Metanephros (tissue), 2 donors: ENCODE data around the gene KLHL11. TPM values are rescaled to one million over a fixed set of nuclear protein-coding genes. Genes with fewer than 3 reads are reported as not detected.

ENCODE experiments used
- small RNA-seq: library from RNA; depleted of rRNA; stranded (forward); fragments of <200 nt; gene quantifications from one replicate; pipeline ENCODE3, GENCODE V24; 2014; ENCODE audit warnings: low replicate concordance
- total RNA-seq: library from RNA; depleted of rRNA; stranded (reverse); fragments of >200 nt; gene quantifications from one replicate; pipeline ENCODE4 v1.2.3, GENCODE V29; 2014

The KLHL11 gene, protein sequence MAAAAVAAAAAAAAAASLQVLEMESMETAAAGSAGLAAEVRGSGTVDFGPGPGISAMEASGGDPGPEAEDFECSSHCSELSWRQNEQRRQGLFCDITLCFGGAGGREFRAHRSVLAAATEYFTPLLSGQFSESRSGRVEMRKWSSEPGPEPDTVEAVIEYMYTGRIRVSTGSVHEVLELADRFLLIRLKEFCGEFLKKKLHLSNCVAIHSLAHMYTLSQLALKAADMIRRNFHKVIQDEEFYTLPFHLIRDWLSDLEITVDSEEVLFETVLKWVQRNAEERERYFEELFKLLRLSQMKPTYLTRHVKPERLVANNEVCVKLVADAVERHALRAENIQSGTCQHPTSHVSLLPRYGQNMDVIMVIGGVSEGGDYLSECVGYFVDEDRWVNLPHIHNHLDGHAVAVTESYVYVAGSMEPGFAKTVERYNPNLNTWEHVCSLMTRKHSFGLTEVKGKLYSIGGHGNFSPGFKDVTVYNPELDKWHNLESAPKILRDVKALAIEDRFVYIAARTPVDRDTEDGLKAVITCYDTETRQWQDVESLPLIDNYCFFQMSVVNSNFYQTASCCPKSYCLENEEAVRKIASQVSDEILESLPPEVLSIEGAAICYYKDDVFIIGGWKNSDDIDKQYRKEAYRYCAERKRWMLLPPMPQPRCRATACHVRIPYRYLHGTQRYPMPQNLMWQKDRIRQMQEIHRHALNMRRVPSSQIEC
- total RNA-seq: 38.2 TPM

DNA sequence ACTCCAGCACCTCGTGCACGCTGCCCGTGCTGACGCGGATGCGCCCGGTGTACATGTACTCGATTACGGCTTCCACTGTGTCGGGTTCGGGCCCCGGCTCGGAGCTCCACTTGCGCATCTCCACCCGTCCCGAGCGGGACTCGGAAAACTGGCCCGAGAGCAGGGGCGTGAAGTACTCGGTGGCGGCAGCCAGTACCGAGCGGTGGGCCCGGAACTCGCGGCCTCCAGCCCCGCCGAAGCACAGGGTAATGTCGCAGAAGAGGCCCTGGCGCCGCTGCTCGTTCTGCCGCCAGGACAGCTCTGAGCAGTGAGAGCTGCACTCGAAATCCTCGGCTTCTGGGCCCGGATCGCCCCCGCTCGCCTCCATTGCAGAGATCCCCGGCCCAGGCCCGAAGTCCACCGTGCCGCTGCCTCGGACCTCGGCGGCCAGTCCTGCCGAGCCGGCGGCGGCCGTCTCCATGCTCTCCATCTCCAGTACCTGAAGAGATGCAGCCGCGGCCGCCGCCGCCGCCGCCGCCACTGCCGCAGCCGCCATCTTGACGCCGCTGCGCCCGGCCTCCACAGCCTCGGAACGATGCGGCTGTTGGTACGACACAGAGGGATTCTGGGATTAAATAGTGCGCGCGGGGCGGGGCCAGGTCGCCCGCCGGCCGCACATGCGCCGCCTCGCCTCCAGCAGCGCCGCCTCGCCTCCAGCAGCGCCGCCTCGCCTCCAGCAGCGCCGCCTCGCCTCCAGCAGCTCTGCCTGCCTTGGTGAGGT, at the start of gene KLHL11:
KLHL11 (minus strand) TSS at position 588 of the 760 bp plus-strand sequence; CDS start at position 535, 53 bp downstream.

DNA sequence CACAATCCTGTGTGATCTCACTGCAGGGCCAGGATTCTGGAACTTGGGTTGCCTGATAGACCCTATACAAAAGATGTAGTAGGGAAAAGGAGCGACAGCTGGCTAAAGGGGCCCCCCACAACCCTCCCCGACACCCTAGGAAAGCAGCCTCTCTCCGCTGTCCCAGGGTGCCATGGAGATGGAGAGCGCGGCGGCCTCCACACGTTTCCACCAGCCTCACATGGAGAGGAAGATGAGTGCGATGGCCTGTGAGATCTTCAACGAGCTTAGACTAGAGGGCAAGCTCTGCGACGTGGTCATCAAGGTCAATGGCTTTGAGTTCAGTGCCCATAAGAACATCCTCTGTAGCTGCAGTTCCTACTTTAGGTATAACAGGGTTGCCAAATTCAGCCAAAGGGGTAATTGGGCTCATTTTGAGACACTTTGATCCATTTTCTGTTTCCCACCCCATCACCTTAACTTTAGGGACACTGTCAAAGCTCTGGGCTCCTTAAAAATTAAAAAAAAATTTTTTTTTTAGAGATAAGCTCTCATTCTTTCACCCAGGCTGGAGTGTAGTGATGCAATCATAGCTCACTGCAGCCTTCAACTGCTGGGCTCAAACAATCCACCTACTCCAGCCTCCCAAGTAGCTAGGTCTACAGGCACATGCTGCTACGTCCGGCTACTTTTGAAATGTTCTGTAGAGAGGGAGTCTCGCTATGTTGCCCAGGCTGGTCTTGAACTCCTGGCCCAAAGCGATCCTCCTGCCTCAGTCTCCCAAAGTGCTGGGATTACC, 27.3 kb downstream of the KLHL11 start, which contains the start of gene KLHL10:
KLHL10 (plus strand) TSS at position 65 of the 778 bp plus-strand sequence; CDS start at position 173, 108 bp downstream.

DNA sequence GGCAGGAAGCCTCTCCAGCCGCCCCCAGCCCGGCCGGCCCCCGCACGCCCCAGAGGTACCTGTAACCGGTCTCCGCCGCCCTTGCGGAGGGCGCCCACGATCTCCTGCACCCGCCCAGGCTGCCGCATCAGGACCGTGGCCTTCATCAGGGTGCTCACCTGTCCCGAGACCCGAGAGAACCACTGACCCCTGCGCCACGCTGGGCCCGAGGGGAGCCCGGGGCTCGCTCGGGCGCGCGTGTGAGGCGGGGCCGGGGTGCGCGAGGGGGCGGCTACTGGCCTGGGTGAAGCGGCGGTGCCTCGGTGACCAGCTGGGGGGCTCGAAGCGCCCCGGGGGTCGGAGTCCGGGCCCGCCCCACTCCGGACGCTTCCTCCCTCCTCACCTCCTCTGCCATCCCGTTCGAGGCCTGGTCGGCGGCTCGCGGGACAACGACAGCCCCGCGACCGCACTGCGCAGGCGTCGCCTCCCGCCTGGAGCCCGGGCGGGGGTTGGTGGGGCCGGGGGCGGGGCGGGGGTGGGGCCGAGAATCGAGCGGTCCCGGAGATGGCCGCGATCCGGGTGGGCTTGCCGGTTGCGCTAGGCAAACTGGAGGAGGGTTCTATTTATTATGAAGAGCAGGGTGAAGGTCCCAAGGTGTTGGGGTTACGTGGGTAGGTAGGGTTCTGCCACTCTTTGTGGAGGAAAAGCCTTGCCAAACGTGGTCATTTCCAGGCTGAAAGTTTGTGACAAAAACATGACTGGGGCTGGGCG, 29.2 kb downstream of the KLHL11 start, which contains the start of gene NT5C3B:
NT5C3B (minus strand) TSS at position 433 of the 750 bp plus-strand sequence; CDS start at position 394, 39 bp downstream.

DNA sequence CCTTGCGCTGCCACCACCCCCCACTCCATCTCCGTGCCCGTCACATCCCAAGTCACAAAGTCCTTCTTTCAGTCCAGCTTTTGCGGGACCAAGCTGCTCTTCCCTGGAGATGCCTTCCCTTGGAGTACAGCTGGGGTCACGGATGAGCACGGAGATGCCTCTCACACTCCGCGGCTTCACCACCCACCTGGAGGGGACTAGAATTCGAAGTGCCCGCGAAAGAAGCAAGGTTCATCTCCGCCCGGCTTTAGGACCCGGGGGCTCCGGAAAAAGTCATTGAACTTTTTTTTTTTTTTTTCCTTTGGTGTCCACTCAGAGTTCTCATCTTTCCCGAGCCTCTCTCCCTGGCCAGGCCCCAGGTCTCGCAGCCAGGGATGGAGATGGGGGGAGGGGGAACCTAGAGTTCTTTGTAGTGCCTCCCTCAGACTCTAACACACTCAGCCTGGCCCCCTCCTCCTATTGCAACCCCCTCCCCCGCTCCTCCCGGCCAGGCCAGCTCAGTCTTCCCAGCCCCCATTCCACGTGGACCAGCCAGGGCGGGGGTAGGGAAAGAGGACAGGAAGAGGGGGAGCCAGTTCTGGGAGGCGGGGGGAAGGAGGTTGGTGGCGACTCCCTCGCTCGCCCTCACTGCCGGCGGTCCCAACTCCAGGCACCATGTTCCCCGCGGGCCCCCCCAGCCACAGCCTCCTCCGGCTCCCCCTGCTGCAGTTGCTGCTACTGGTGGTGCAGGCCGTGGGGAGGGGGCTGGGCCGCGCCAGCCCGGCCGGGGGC, 52.7 kb downstream of the KLHL11 start, which contains the start of gene FKBP10:
FKBP10 (plus strand) TSS at position 624 of the 771 bp plus-strand sequence; CDS start at position 655, 31 bp downstream.

DNA sequence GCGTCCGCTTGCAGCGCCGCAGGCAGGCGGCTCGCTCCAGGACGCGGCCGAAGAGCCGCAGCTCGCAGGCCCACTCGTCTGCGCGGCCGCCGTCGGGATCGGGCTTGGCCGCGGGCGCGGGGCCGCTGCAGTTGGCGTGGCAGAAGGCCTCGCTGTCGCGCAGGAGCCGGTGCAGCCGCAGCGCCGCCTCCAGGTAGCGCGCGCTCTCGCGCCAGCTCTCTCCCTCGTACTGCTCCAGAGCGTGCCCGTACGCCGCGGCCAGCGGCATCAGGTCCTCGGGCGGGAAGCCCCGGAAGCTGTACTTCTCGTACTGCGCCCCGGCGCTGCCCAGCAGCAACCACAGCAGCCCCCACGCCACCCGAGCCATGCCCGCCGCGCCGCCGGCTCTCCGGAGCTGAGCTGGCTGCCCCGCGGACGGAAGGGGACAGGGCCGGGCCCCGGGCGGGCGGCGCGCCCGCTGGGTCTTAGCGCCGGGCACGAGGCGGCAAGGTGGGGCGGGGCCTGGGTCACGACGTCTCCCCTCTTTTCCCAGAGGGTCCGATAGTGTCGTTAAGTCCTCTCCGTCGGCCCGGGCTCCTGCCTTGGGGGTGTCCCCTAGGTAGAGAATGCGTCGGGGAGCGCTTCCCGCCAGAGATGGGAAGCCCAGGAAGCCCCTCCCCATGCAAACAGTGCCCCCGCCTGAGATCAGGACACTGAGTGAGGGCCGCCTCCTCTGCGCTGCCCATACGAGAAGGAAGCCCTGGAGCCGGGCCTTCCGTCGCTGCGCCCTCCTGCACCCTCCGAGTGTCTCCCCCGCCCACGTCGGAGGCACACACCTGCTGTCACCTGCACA, 53.5 kb downstream of the KLHL11 start, which contains the start of gene P3H4:
P3H4 (minus strand) TSS at position 401 of the 832 bp plus-strand sequence; CDS start at position 367, 34 bp downstream.

Small RNA genes within 50 kb of the gene (small RNA-seq; reads per million reads assigned to genes)
- not detected for gene AC125257.2

Other genes with a start within 250 kb of the KLHL11 start
- 11.1 TPM for gene KRT17, start 240.8 kb downstream of the KLHL11 start, total RNA-seq
- 128 TPM for gene EIF1, start 176.5 kb downstream of the KLHL11 start, total RNA-seq
- gene GAST, start 153.1 kb downstream of the KLHL11 start, total RNA-seq: not detected
- 0.64 TPM for gene HAP1, start 130.8 kb downstream of the KLHL11 start, total RNA-seq
- 261 TPM for gene JUP, start 78.7 kb downstream of the KLHL11 start, total RNA-seq
- gene P3H4, start 53.5 kb downstream of the KLHL11 start, total RNA-seq: 37.2 TPM
- gene FKBP10, start 52.4 kb downstream of the KLHL11 start, total RNA-seq: 113 TPM
- 70.8 TPM for gene NT5C3B, start 29.2 kb downstream of the KLHL11 start, total RNA-seq
- gene KLHL10, start 27.6 kb downstream of the KLHL11 start, total RNA-seq: 0.12 TPM
- gene ACLY, start 53.5 kb upstream of the KLHL11 start, total RNA-seq: 82.0 TPM
- gene ODAD4, start 65.2 kb upstream of the KLHL11 start, total RNA-seq: 1.9 TPM
- gene CNP, start 101.4 kb upstream of the KLHL11 start, total RNA-seq: 46.5 TPM
- gene DNAJC7, start 152.0 kb upstream of the KLHL11 start, total RNA-seq: 76.5 TPM
- gene NKIRAS2, start 154.7 kb upstream of the KLHL11 start, total RNA-seq: 38.9 TPM
- gene C17orf113, start 185.2 kb upstream of the KLHL11 start, total RNA-seq: 6.7 TPM
- gene ZNF385C, start 233.1 kb upstream of the KLHL11 start, total RNA-seq: 1.5 TPM
- 10.0 TPM for gene DHX58, start 247.3 kb upstream of the KLHL11 start, total RNA-seq